ENCODE data around the gene KLHL29.

DNA sequence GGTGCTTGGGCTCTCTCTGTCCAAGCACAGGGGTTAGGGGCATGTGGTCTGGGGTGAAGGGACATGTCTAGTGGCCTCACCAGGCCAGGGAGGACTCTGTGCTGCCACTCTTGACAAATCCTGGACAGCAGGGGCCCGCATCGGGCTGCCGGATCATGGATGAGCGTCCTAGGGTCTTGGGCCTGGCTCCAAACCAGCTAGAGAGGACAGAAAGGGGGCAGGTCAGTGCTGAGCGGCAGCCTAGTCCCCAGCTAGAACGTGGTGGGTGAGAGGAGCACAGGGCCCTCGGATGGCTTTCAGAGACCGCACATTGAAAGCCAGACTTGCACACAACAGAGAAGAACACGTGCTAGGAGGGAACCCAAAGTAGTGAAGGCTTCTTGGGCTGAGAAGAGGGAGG is 300.7 kb downstream of the KLHL29 start:
- TF ChIP-seq, protein P1, sequence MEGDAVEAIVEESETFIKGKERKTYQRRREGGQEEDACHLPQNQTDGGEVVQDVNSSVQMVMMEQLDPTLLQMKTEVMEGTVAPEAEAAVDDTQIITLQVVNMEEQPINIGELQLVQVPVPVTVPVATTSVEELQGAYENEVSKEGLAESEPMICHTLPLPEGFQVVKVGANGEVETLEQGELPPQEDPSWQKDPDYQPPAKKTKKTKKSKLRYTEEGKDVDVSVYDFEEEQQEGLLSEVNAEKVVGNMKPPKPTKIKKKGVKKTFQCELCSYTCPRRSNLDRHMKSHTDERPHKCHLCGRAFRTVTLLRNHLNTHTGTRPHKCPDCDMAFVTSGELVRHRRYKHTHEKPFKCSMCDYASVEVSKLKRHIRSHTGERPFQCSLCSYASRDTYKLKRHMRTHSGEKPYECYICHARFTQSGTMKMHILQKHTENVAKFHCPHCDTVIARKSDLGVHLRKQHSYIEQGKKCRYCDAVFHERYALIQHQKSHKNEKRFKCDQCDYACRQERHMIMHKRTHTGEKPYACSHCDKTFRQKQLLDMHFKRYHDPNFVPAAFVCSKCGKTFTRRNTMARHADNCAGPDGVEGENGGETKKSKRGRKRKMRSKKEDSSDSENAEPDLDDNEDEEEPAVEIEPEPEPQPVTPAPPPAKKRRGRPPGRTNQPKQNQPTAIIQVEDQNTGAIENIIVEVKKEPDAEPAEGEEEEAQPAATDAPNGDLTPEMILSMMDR (conservative IDR thresholded peaks at IDR 0.05), result no peak
- no peak for TF ChIP-seq ZFX (IDR thresholded peaks at IDR 0.05)
